A549 (cell line): ENCODE results near the gene RGSL1. TPM values are rescaled to one million over a fixed set of nuclear protein-coding genes. Genes with fewer than 3 reads are reported as not detected.

Experiments
- ATAC-seq, 2 experiments: fragments of 200-7000 bp in 1 of 2; fragments of >200 bp in 1 of 2; cut with Nextera tagmentation in 1 of 2; cut with Tn5 transposase in 1 of 2; 3 replicates each; pipeline versions ENCODE4 v1.8.0 to v1.9.1; 2018 to 2020; ENCODE audit warnings: mild to moderate bottlenecking in 1 of 2, moderate library complexity in 1 of 2
- CTCF ChIA-PET: fragments of 300-600 bp; sonication (Branson Sonifier 250); formaldehyde crosslinking; extraction: SDS; loops from one replicate; lab custom pipeline; 2021; ENCODE audit warnings: antibody characterized with exemption, inconsistent platforms; lab: Yijun Ruan, JAX
- POLR2A ChIA-PET: fragments of 350-600 bp; formaldehyde crosslinking; extraction: SDS; loops from one replicate; lab custom pipeline; 2021; ENCODE audit warnings: antibody characterized with exemption, inconsistent platforms; lab: Yijun Ruan, JAX
- DNase-seq, 2 experiments: peaks; one replicate each; pipeline versions ENCODE4 v3.0.0 to v3.0.0-alpha.2; 2011 to 2016; ENCODE audit warnings: low read depth in 1 of 2, low spot score in 1 of 2
- FAIRE-seq: peaks from 2 replicates; lab custom pipeline; 2011; peaks lifted over from hg19 to GRCh38; lab: Jason Lieb, UNC
- H3K27ac ChIP-seq, 2 experiments: fragments of >200 bp; sonication (Bioruptor Twin); formaldehyde crosslinking; 3 replicates each; pipeline ENCODE4 v1.5.1; 2016 to 2017
- H3K4me1 ChIP-seq: fragments of >200 bp; sonication (Bioruptor Twin); formaldehyde crosslinking; 3 replicates; pipeline ENCODE4 v1.6.1; 2016
- H3K4me2 ChIP-seq: fragments of >200 bp; sonication (Bioruptor Twin); formaldehyde crosslinking; 3 replicates; pipeline ENCODE4 v1.6.1; 2016
- H3K4me3 ChIP-seq: fragments of >200 bp; sonication (Bioruptor Twin); formaldehyde crosslinking; 3 replicates; pipeline ENCODE4 v1.5.1; 2016
- H3K9me3 ChIP-seq: fragments of >200 bp; sonication (Bioruptor Twin); formaldehyde crosslinking; 3 replicates; pipeline ENCODE4 v1.6.1; 2016
- BHLHE40 ChIP-seq: IDR thresholded peaks from 2 replicates; pipeline ENCODE4 v1.6.1; 2012; ENCODE audit warnings: low read depth, low read length, inconsistent platforms
- CBX2 ChIP-seq: fragments of 200-600 bp; sonication (generic); IDR thresholded peaks from 2 replicates; pipeline ENCODE4 v1.6.1; 2016; ENCODE audit warnings: low read depth, mild to moderate bottlenecking, borderline replicate concordance
- CEBPB ChIP-seq, 2 experiments: fragments of >200 bp in 1 of 2; sonication (Bioruptor Twin) in 1 of 2; formaldehyde crosslinking in 1 of 2; IDR thresholded peaks; 2 replicates each; pipeline ENCODE4 v1.6.1; 2012 to 2016
- CHD2 ChIP-seq: fragments of 150-350 bp; IDR thresholded peaks from 2 replicates; pipeline ENCODE4 v1.6.1; 2014; ENCODE audit warnings: low read length; ENCODE audit not compliant: partially characterized antibody
- CTCF ChIP-seq: fragments of >200 bp; sonication (Bioruptor Twin); formaldehyde crosslinking; IDR thresholded peaks from 3 replicates; pipeline ENCODE4 v1.5.1; 2016
- EHF ChIP-seq: fragments of 250-450 bp; sonication (Bioruptor Pico); IDR thresholded peaks from 2 replicates; pipeline ENCODE4 v1.5.0; 2020; ENCODE audit warnings: mild to moderate bottlenecking
- ELK1 ChIP-seq: fragments of 150-350 bp; IDR thresholded peaks from 2 replicates; pipeline ENCODE4 v1.6.1; 2014; ENCODE audit warnings: low read depth, mild to moderate bottlenecking, low read length
- ESRRA ChIP-seq: fragments of 150-350 bp; IDR thresholded peaks from 2 replicates; pipeline ENCODE4 v1.6.1; 2014; ENCODE audit warnings: mild to moderate bottlenecking, low read length, borderline replicate concordance
- FOXS1 ChIP-seq: fragments of 250-450 bp; sonication (Bioruptor Pico); IDR thresholded peaks from 2 replicates; pipeline ENCODE4 v1.5.0; 2020; ENCODE audit warnings: mild to moderate bottlenecking, moderate library complexity
- HEYL ChIP-seq: fragments of 250-450 bp; sonication (Bioruptor Pico); IDR thresholded peaks from 2 replicates; pipeline ENCODE4 v1.8.0; 2021; ENCODE audit warnings: mild to moderate bottlenecking, moderate library complexity
- HMGXB4 ChIP-seq: fragments of 250-450 bp; sonication (Bioruptor Pico); IDR thresholded peaks from 2 replicates; pipeline ENCODE4 v1.5.0; 2021; ENCODE audit warnings: mild to moderate bottlenecking, moderate library complexity, borderline replicate concordance
- HOXA7 ChIP-seq: fragments of 250-450 bp; sonication (Bioruptor Pico); IDR thresholded peaks from 2 replicates; pipeline ENCODE4 v1.5.0; 2020; ENCODE audit warnings: mild to moderate bottlenecking, moderate library complexity
- HOXB13 ChIP-seq: fragments of 250-450 bp; sonication (Bioruptor Pico); IDR thresholded peaks from 2 replicates; pipeline ENCODE4 v1.5.0; 2020; ENCODE audit warnings: low read depth, mild to moderate bottlenecking, moderate library complexity
- JUN ChIP-seq, 2 experiments: fragments of >200 bp; sonication (Bioruptor Twin); formaldehyde crosslinking; IDR thresholded peaks; 2 replicates in 1 of 2; 3 replicates in 1 of 2; pipeline ENCODE4 v1.6.1; 2016 to 2017
- KDM5A ChIP-seq: fragments of 200-600 bp; sonication (generic); IDR thresholded peaks from 2 replicates; pipeline ENCODE4 v1.6.1; 2016; ENCODE audit warnings: antibody characterized with exemption, mild to moderate bottlenecking
- MAX ChIP-seq: IDR thresholded peaks from 2 replicates; pipeline ENCODE4 v1.6.1; 2012
- MAZ ChIP-seq: fragments of 150-350 bp; IDR thresholded peaks from 2 replicates; pipeline ENCODE4 v1.6.1; 2014; ENCODE audit warnings: antibody characterized with exemption, low read depth, low read length, borderline replicate concordance
- MYC ChIP-seq: IDR thresholded peaks from 2 replicates; pipeline ENCODE4 v1.6.1; 2012; ENCODE audit warnings: mild to moderate bottlenecking, inconsistent platforms, low read length, improper control_type of control experiment, borderline replicate concordance
- PBX3 ChIP-seq: IDR thresholded peaks from 2 replicates; pipeline ENCODE4 v1.6.1; 2012
- RCOR1 ChIP-seq: fragments of 150-350 bp; IDR thresholded peaks from 2 replicates; pipeline ENCODE4 v1.6.1; 2014; ENCODE audit warnings: antibody characterized with exemption, low read length, low read depth
- TFCP2L1 ChIP-seq: fragments of 250-450 bp; sonication (Bioruptor Pico); IDR thresholded peaks from 2 replicates; pipeline ENCODE4 v1.5.0; 2021; ENCODE audit warnings: mild to moderate bottlenecking
- TP53 ChIP-seq: fragments of 250-450 bp; sonication (Bioruptor Pico); IDR thresholded peaks from 2 replicates; pipeline ENCODE4 v1.5.0; 2021; ENCODE audit warnings: mild to moderate bottlenecking, moderate library complexity
- ZFP36 ChIP-seq: fragments of 450-650 bp; IDR thresholded peaks from 2 replicates; pipeline ENCODE4 v1.6.1; 2014; ENCODE audit warnings: borderline replicate concordance; ENCODE audit not compliant: partially characterized antibody
- ZNF302 ChIP-seq: fragments of 250-450 bp; sonication (Bioruptor Pico); IDR thresholded peaks from 2 replicates; pipeline ENCODE4 v1.9.0; 2021; ENCODE audit warnings: inconsistent platforms, mild to moderate bottlenecking, moderate library complexity
- ZSCAN20 ChIP-seq: fragments of 250-450 bp; sonication (Bioruptor Pico); IDR thresholded peaks from 2 replicates; pipeline ENCODE4 v1.8.0; 2022; ENCODE audit warnings: mild to moderate bottlenecking, moderate library complexity
- WGBS: methylation state at CpG from one replicate; pipeline ENCODE4 v1.1.6; 2017; ENCODE audit errors: missing lambda C conversion rate; 5-methylcytosine and 5-hydroxymethylcytosine counted together
- polyA plus RNA-seq, 4 experiments: library from polyadenylated mRNA; depleted of rRNA in 3 of 4; stranded (reverse); fragments of >200 nt; fragmentation: RNase III in 1 of 4; extraction: RNeasy Plus Mini Kit Qiagen cat#74134 plus additional on column Dnase treatment in 1 of 4; gene quantifications; 2 replicates in 3 of 4; 3 replicates in 1 of 4; pipeline ENCODE4 v1.2.3, GENCODE V29; 2011 to 2017

Gene RGSL1
- polyA plus RNA-seq, 2 of the 4 experiments (the other 2 are of a cell fraction) = not detected

GRCh38 chr1:182457844-182458243 is 7.9 kb downstream of the RGSL1 start:
- no peak overlapping the region for H3K4me3 ChIP-seq
- ChIA-PET POLR2A (interaction anchor here (1.1 kb wide), 1 partner anchor 131 kb away, joined by 3 read pairs; no protein-coding TSS in a partner anchor), CTCF (interaction anchor here (0.6 to 1.3 kb wide), 4 partner anchors 137 to 550 kb away, joined by 3 to 5 read pairs (median 3); no protein-coding TSS in a partner anchor)
- no peaks in the 10 kb centered on the region for H3K4me1 ChIP-seq
- no peak for TF ChIP-seq CEBPB (IDR thresholded peaks at IDR 0.05)
- TF ChIP-seq MAZ = no peak
- no peak for TF ChIP-seq HEYL (CRISPR knock-in tag)
- no peak for TF ChIP-seq TFCP2L1 (CRISPR knock-in tag)
- no peak for TF ChIP-seq MYC
- TF ChIP-seq KDM5A = no peak
- TF ChIP-seq CBX2 = no peak
- no peak for TF ChIP-seq CHD2
- no peak for TF ChIP-seq MAX
- no peak overlapping the region for H3K27ac ChIP-seq
- ATAC-seq (no peak), DNase-seq (no peak), FAIRE-seq (no peak)
- no peak overlapping the region for H3K4me2 ChIP-seq
- no peaks in the 10 kb centered on the region for H3K9me3 ChIP-seq
- WGBS = 0% methylated on average over 3 of the region's 3 CpGs

GRCh38 chr1:182459949-182460348 is 10.0 kb downstream of the RGSL1 start:
- FAIRE-seq = no peak
- no peak for DNase-seq

More at GRCh38 chr1:182459949-182460348, 10.0 kb downstream of the RGSL1 start:
- ATAC-seq = no peak
- H3K27ac ChIP-seq = no peak overlapping the region
- H3K4me1 ChIP-seq = no peaks in the 10 kb centered on the region
- H3K4me3 ChIP-seq = no peak overlapping the region
- H3K4me2 ChIP-seq = no peak overlapping the region
- CTCF ChIA-PET = no interaction called here
- no peaks in the 10 kb centered on the region for H3K9me3 ChIP-seq
- POLR2A ChIA-PET = no interaction called here
- WGBS = 23% methylated on average over 3 of the region's 3 CpGs
- TF ChIP-seq MYC (no peak), HEYL (CRISPR knock-in tag) (no peak), ESRRA (no peak), TP53 (CRISPR knock-in tag) (no peak), ZSCAN20 (no peak), EHF (CRISPR knock-in tag) (no peak), CBX2 (no peak), ZFP36 (no peak), HOXA7 (no peak), PBX3 (no peak), CTCF (no peak), JUN (IDR thresholded peaks at IDR 0.05) (no peak), BHLHE40 (no peak), HOXB13 (CRISPR knock-in tag) (no peak), HMGXB4 (CRISPR knock-in tag) (no peak), ZNF302 (no peak), ELK1 (no peak), RCOR1 (no peak), FOXS1 (no peak)
